HepG2 (cell line): Measurements from ENCODE around the gene SNRNP35. TPM values are rescaled to one million over a fixed set of nuclear protein-coding genes. Genes with fewer than 3 reads are reported as not detected.

Source experiments
- ATAC-seq: fragments of 200-7000 bp; cut with Tn5 transposase; 3 replicates; pipeline ENCODE4 v1.9.1; 2020; ENCODE audit warnings: mild to moderate bottlenecking, moderate library complexity
- BruUV-seq: library from RNA; stranded (reverse); fragments of 400-500 nt; replicated peaks from 2 replicates; lab custom pipeline; 2021; lab: Mats Ljungman, UMichigan
- CTCF ChIA-PET: fragments of 300-600 bp; formaldehyde crosslinking; extraction: SDS; loops from one replicate; lab custom pipeline; 2021; ENCODE audit warnings: low total read pairs, inconsistent platforms, low intra/inter-chr PET ratio; lab: Yijun Ruan, JAX
- POLR2A ChIA-PET: fragments of 350-600 bp; sonication (Branson Sonifier 250); formaldehyde crosslinking; loops from one replicate; lab custom pipeline; 2020; ENCODE audit warnings: antibody characterized with exemption, inconsistent platforms; lab: Yijun Ruan, JAX
- DNase-seq: peaks from one replicate; pipeline ENCODE4 v3.0.0-alpha.2; 2015; ENCODE audit warnings: low spot score
- FAIRE-seq: peaks from 3 replicates; lab custom pipeline; 2011; peaks lifted over from hg19 to GRCh38; lab: Jason Lieb, UNC
- H2AFZ ChIP-seq: one replicate; pipeline ENCODE4 v1.6.1; 2011; ENCODE audit warnings: low read length, inconsistent platforms
- H3K27ac ChIP-seq: fragments of 300-600 bp; 3 replicates; pipeline ENCODE4 v1.8.0; 2011; ENCODE audit warnings: mixed run types, mild to moderate bottlenecking, mixed read lengths, low read length, inconsistent platforms; ENCODE audit not compliant: insufficient read depth; ENCODE audit errors: extremely low read length
- H3K27me3 ChIP-seq, 2 experiments: fragments of 200-600 bp in 1 of 2; 2 replicates in 1 of 2; 3 replicates in 1 of 2; pipeline versions ENCODE4 v1.6.0 to v1.8.0; 2011; ENCODE audit warnings: low read length in 2 of 2, mild to moderate bottlenecking in 2 of 2, moderate library complexity in 2 of 2, inconsistent platforms in 1 of 2; ENCODE audit not compliant: insufficient read depth in 2 of 2, control insufficient read depth in 1 of 2
- H3K36me3 ChIP-seq, 2 experiments: fragments of 200-600 bp in 1 of 2; replicated peaks in 1 of 2; 2 replicates in 1 of 2; 3 replicates in 1 of 2; pipeline versions ENCODE4 v1.5.1 to v1.8.0; 2011; ENCODE audit warnings: low read length in 2 of 2, inconsistent platforms in 1 of 2; ENCODE audit not compliant: insufficient read depth in 2 of 2, control insufficient read depth in 1 of 2
- H3K4me1 ChIP-seq: 2 replicates; pipeline ENCODE4 v1.5.1; 2012; ENCODE audit warnings: low read length, inconsistent platforms; ENCODE audit not compliant: insufficient read depth
- H3K4me2 ChIP-seq: 2 replicates; pipeline ENCODE4 v1.6.0; 2011; ENCODE audit warnings: low read depth, low read length, inconsistent platforms
- H3K4me3 ChIP-seq, 3 experiments: fragments of 200-600 bp in 1 of 3; sonication (generic), shearing (Covaris generic) in 1 of 3; replicated peaks in 1 of 3; 2 replicates each; pipeline ENCODE4 v1.5.1; 2011 to 2016; ENCODE audit warnings: low read length in 3 of 3, inconsistent platforms in 2 of 3, low read depth in 2 of 3, mild to moderate bottlenecking in 2 of 3, control low read depth in 1 of 3, mixed read lengths in 1 of 3; ENCODE audit not compliant: insufficient read depth in 1 of 3
- H3K79me2 ChIP-seq: one replicate; pipeline ENCODE4 v1.6.1; 2011; ENCODE audit warnings: low read length, inconsistent platforms; ENCODE audit not compliant: insufficient read depth
- H3K9ac ChIP-seq: 2 replicates; pipeline ENCODE4 v1.6.0; 2011; ENCODE audit warnings: mild to moderate bottlenecking, low read depth, low read length, inconsistent platforms; ENCODE audit not compliant: insufficient read depth
- H3K9me3 ChIP-seq: 2 replicates; pipeline ENCODE4 v1.5.1; 2012; ENCODE audit warnings: mild to moderate bottlenecking, low read length
- H4K20me1 ChIP-seq: 2 replicates; pipeline ENCODE4 v1.6.0; 2011; ENCODE audit warnings: inconsistent platforms, mild to moderate bottlenecking, low read length, moderate library complexity; ENCODE audit not compliant: insufficient read depth
- EEA1 ChIP-seq: sonication (generic); formaldehyde crosslinking; IDR thresholded peaks from 2 replicates; pipeline ENCODE4 v1.5.1; 2020; ENCODE audit warnings: mild to moderate bottlenecking, missing genetic modification reagents, borderline replicate concordance
- ZNF687 ChIP-seq: sonication (generic); formaldehyde crosslinking; IDR thresholded peaks from 2 replicates; pipeline ENCODE4 v1.5.1; 2020; ENCODE audit warnings: mild to moderate bottlenecking, missing genetic modification reagents, moderate library complexity
- WGBS: methylation state at CpG from one replicate; pipeline ENCODE4 v1.1.6; 2017; ENCODE audit warnings: low lambda C conversion rate; 5-methylcytosine and 5-hydroxymethylcytosine counted together
- in situ Hi-C: cut with HindIII; loops from 2 replicates; pipeline ENCODE4 v1.10.0; 2017; ENCODE audit warnings: low pct_unique_long_range_greater_than_20kb; ENCODE audit not compliant: extremely low pct_ligation_motif_present
- intact Hi-C: fragments of 100-400 bp; cut with micrococcal nuclease; formaldehyde crosslinking; loops from one replicate; pipeline ENCODE4 v1.10.0; 2022; ENCODE audit not compliant: unreplicated experiment
- polyA plus RNA-seq, 8 experiments: library from polyadenylated mRNA; depleted of rRNA in 3 of 8; stranded (reverse) in 7 of 8; unstranded in 1 of 8; fragments of >200 nt; fragmentation: Illumina TruSeq in 4 of 8; extraction: Trizol in 4 of 8; gene quantifications; 2 replicates each; pipeline versions ENCODE4 v1.2.1 to v1.2.3, GENCODE V29; 2011 to 2016; ENCODE audit warnings: low read depth in 4 of 8, missing spikeins in 1 of 8, mixed read lengths in 1 of 8; ENCODE audit not compliant: insufficient read depth in 1 of 8
- small RNA-seq, 3 experiments: library from RNA; depleted of rRNA; stranded (forward); fragments of <200 nt; gene quantifications; one replicate each; pipeline ENCODE3, GENCODE V24; 2012; ENCODE audit warnings: low read depth in 2 of 3, low replicate concordance in 1 of 3; ENCODE audit not compliant: insufficient read length in 3 of 3, insufficient read depth in 2 of 3
- total RNA-seq, 5 experiments: library from RNA; depleted of rRNA; stranded (reverse); fragments of >200 nt; fragmentation: Illumina TruSeq; extraction: Trizol; gene quantifications; 2 replicates each; pipeline ENCODE4 v1.2.3, GENCODE V29; 2016; ENCODE audit warnings: low read depth in 1 of 5

The SNRNP35 gene
- total and polyA plus RNA-seq, 2 of the 13 experiments (the other 11 are each of a cell fraction or from before 2014, with no cell fraction given), result 11.3 to 22.6 TPM

- H3K36me3 ChIP-seq, result peaks cover 26 to 52% of the 10 kb centered on the region in 2 experiments
- H2AFZ ChIP-seq, result no peak overlapping the region
- ChIA-PET POLR2A (interaction anchor here (1.1 kb wide), 1 partner anchor 17 kb away, joined by 3 read pairs; no protein-coding TSS in a partner anchor), CTCF (no interaction called here)
- no peaks in the 10 kb centered on the region for H3K27me3 ChIP-seq
- intact Hi-C loops, result no loop called here
- no peak overlapping the region for H3K4me2 ChIP-seq
- H3K4me1 ChIP-seq, result peaks cover 42% of the 10 kb centered on the region
- no TSS peak for BruUV-seq
- 92% methylated on average over 11 of the region's 11 CpGs for WGBS
- in situ Hi-C loops, result no loop called here
- H3K27ac ChIP-seq, result no peak overlapping the region
- no peaks in the 10 kb centered on the region for H4K20me1 ChIP-seq
- TF ChIP-seq ZNF687 (peak; percentile 14; the same call in 1 of the 2 replicates), EEA1 (CRISPR knock-in tag) (no peak)
- no peaks in the 10 kb centered on the region for H3K79me2 ChIP-seq
- ATAC-seq (no peak), DNase-seq (no peak), FAIRE-seq (no peak)
- no peak overlapping the region for H3K9ac ChIP-seq
- no peaks in the 10 kb centered on the region for H3K9me3 ChIP-seq
- H3K4me3 ChIP-seq, result no peak overlapping the region
Observed at GRCh38 chr12:123516216-123516780, 58.4 kb downstream of the SNRNP35 start.

Small RNA genes within 50 kb of the gene (small RNA-seq; reads per million reads assigned to genes)
- gene AC145423.2, result 0 reads per million in 3 experiments

Other genes starting within 250 kb of the SNRNP35 start
- gene MPHOSPH9, start 225.0 kb upstream of the SNRNP35 start, total RNA-seq (2016; rRNA removed; fragmentation: Illumina TruSeq; extraction: Trizol), result 63.4 and 105 TPM in 2 replicates
- 12.8 and 20.3 TPM in 2 replicates for gene MPHOSPH9, start 225.0 kb upstream of the SNRNP35 start, polyA plus RNA-seq (2011; rRNA removed)
- 9.9 and 10.0 TPM in 2 replicates for gene MTRFR, start 224.7 kb upstream of the SNRNP35 start, total RNA-seq (2016; rRNA removed; fragmentation: Illumina TruSeq; extraction: Trizol)
- 6.6 and 7.1 TPM in 2 replicates for gene MTRFR, start 224.7 kb upstream of the SNRNP35 start, polyA plus RNA-seq (2011; rRNA removed)
- 124 and 127 TPM in 2 replicates for gene CDK2AP1, start 186.3 kb upstream of the SNRNP35 start, total RNA-seq (2016; rRNA removed; fragmentation: Illumina TruSeq; extraction: Trizol)
- 86.4 and 134 TPM in 2 replicates for gene CDK2AP1, start 186.3 kb upstream of the SNRNP35 start, polyA plus RNA-seq (2011; rRNA removed)
- 40.2 and 69.6 TPM in 2 replicates for gene SBNO1, start 93.3 kb upstream of the SNRNP35 start, total RNA-seq (2016; rRNA removed; fragmentation: Illumina TruSeq; extraction: Trizol)
- 8.7 and 10.9 TPM in 2 replicates for gene SBNO1, start 93.3 kb upstream of the SNRNP35 start, polyA plus RNA-seq (2011; rRNA removed)
- gene KMT5A, start 74.0 kb upstream of the SNRNP35 start, total RNA-seq (2016; rRNA removed; fragmentation: Illumina TruSeq; extraction: Trizol), result 22.5 and 26.5 TPM in 2 replicates
- gene KMT5A, start 74.0 kb upstream of the SNRNP35 start, polyA plus RNA-seq (2011; rRNA removed), result 12.4 and 14.0 TPM in 2 replicates
- gene RILPL2, start 21.5 kb upstream of the SNRNP35 start, total RNA-seq (2016; rRNA removed; fragmentation: Illumina TruSeq; extraction: Trizol), result 8.1 and 9.1 TPM in 2 replicates
- 2.5 and 2.7 TPM in 2 replicates for gene RILPL2, start 21.5 kb upstream of the SNRNP35 start, polyA plus RNA-seq (2011; rRNA removed)
- gene RILPL1, start 75.6 kb downstream of the SNRNP35 start, total RNA-seq (2016; rRNA removed; fragmentation: Illumina TruSeq; extraction: Trizol), result 3.9 and 5.8 TPM in 2 replicates
- 28.4 and 32.0 TPM in 2 replicates for gene RILPL1, start 75.6 kb downstream of the SNRNP35 start, polyA plus RNA-seq (2011; rRNA removed)
- 202 and 240 TPM in 2 replicates for gene TMED2, start 126.4 kb downstream of the SNRNP35 start, total RNA-seq (2016; rRNA removed; fragmentation: Illumina TruSeq; extraction: Trizol)
- gene TMED2, start 126.4 kb downstream of the SNRNP35 start, polyA plus RNA-seq (2011; rRNA removed), result 166 and 200 TPM in 2 replicates
- 29.5 and 37.0 TPM in 2 replicates for gene DDX55, start 144.0 kb downstream of the SNRNP35 start, total RNA-seq (2016; rRNA removed; fragmentation: Illumina TruSeq; extraction: Trizol)
- 21.1 and 22.2 TPM in 2 replicates for gene DDX55, start 144.0 kb downstream of the SNRNP35 start, polyA plus RNA-seq (2011; rRNA removed)
- 37.4 and 45.1 TPM in 2 replicates for gene EIF2B1, start 175.5 kb downstream of the SNRNP35 start, total RNA-seq (2016; rRNA removed; fragmentation: Illumina TruSeq; extraction: Trizol)
- gene EIF2B1, start 175.5 kb downstream of the SNRNP35 start, polyA plus RNA-seq (2011; rRNA removed), result 18.7 and 20.1 TPM in 2 replicates
- gene GTF2H3, start 175.7 kb downstream of the SNRNP35 start, total RNA-seq (2016; rRNA removed; fragmentation: Illumina TruSeq; extraction: Trizol), result 58.8 and 88.6 TPM in 2 replicates
- gene GTF2H3, start 175.7 kb downstream of the SNRNP35 start, polyA plus RNA-seq (2011; rRNA removed), result 24.6 and 35.8 TPM in 2 replicates
- 4.1 and 8.1 TPM in 2 replicates for gene TCTN2, start 213.0 kb downstream of the SNRNP35 start, total RNA-seq (2016; rRNA removed; fragmentation: Illumina TruSeq; extraction: Trizol)
- 3.9 and 5.0 TPM in 2 replicates for gene TCTN2, start 213.0 kb downstream of the SNRNP35 start, polyA plus RNA-seq (2011; rRNA removed)